ENCODE measurements around the gene SNX10. TPM values are rescaled to one million over a fixed set of nuclear protein-coding genes. Genes with fewer than 3 reads are reported as not detected.

Gene SNX10
- total and polyA plus RNA-seq, 8 donors, result 2.9 to 23.5 (median 6.0) TPM

- no peak overlapping the region for H3K4me3 ChIP-seq
- no peak for DNase-seq
- FAIRE-seq, result no peak
- no peaks in the 10 kb centered on the region for H3K9me3 ChIP-seq
- intact Hi-C loops (cut with DNase I), result no loop called here
- no peaks in the 10 kb centered on the region for H3K4me1 ChIP-seq
- no peak for TF ChIP-seq CTCF (IDR thresholded peaks at IDR 0.05)
- H3K36me3 ChIP-seq, result no peaks in the 10 kb centered on the region
- no peaks in the 10 kb centered on the region for H3K27me3 ChIP-seq
- no peak for ATAC-seq
- 78 to 89% methylated on average over 2 of the region's 2 CpGs for WGBS, 2 donors
- no peak overlapping the region for H3K27ac ChIP-seq
Measured at GRCh38 chr7:26406433-26406832, 114.8 kb downstream of the SNX10 start.

GRCh38 chr7:26409661-26410547, 118.2 kb downstream of the SNX10 start:
- FAIRE-seq, result no peak
- intact Hi-C loops (cut with DNase I), result no loop called here
- no peaks in the 10 kb centered on the region for H3K9me3 ChIP-seq
- H3K36me3 ChIP-seq, result no peaks in the 10 kb centered on the region
- H3K4me3 ChIP-seq, result no peak overlapping the region
- no peak for ATAC-seq
- H3K27ac ChIP-seq, result no peak overlapping the region
- no peaks in the 10 kb centered on the region for H3K27me3 ChIP-seq
- no peak for DNase-seq
- WGBS, 2 donors, result 79 to 81% methylated on average over 5 of the region's 5 CpGs
- H3K4me1 ChIP-seq, result no peaks in the 10 kb centered on the region
- no peak for TF ChIP-seq CTCF (IDR thresholded peaks at IDR 0.05)

GRCh38 chr7:26413007-26413691, 121.5 kb downstream of the SNX10 start:
- WGBS, 2 donors, result 81 to 83% methylated on average over 3 of the region's 3 CpGs
- intact Hi-C loops (cut with DNase I), result no loop called here
- no peak for FAIRE-seq

GRCh38 chr7:26416004-26416403, 124.3 kb downstream of the SNX10 start:
- intact Hi-C loops (cut with DNase I), result no loop called here

More at GRCh38 chr7:26413007-26413691, 121.5 kb downstream of the SNX10 start:
- no peak for ATAC-seq
- Histone ChIP-seq H3K4me1 (no peaks in the 10 kb centered on the region), H3K27me3 (no peaks in the 10 kb centered on the region), H3K27ac (no peak overlapping the region), H3K4me3 (no peak overlapping the region), H3K9me3 (no peaks in the 10 kb centered on the region), H3K36me3 (no peaks in the 10 kb centered on the region)
- DNase-seq, result no peak
- TF ChIP-seq CTCF (IDR thresholded peaks at IDR 0.05), result no peak

More at GRCh38 chr7:26416004-26416403, 124.3 kb downstream of the SNX10 start:
- no peak for DNase-seq
- H3K27ac ChIP-seq, result no peak overlapping the region
- no peak for ATAC-seq
- H3K36me3 ChIP-seq, result no peaks in the 10 kb centered on the region
- TF ChIP-seq CTCF (IDR thresholded peaks at IDR 0.05), result no peak
- no peaks in the 10 kb centered on the region for H3K4me1 ChIP-seq
- H3K9me3 ChIP-seq, result no peaks in the 10 kb centered on the region
- WGBS, 2 donors, result 95 to 100% methylated on average over 1 of the region's 1 CpG
- FAIRE-seq, result no peak
- H3K4me3 ChIP-seq, result no peak overlapping the region
- H3K27me3 ChIP-seq, result peaks cover 0 to 9% (median 0%) of the 10 kb centered on the region in 4 donors

Data from pancreas (tissue), 10 donors.